Myocyte (in vitro differentiated cells): Measurements from ENCODE around the gene WDR47. TPM values are rescaled to one million over a fixed set of nuclear protein-coding genes. Genes with fewer than 3 reads are reported as not detected.
A peak's percentile ranks its signal among the peaks of the same experiment; 100 is the strongest.

Source experiments
- DNase-seq: peaks from one replicate; pipeline ENCODE4 v3.0.0-alpha.2; 2012; ENCODE audit warnings: low read depth
- polyA plus RNA-seq: library from polyadenylated mRNA; unstranded; fragments of >200 nt; gene quantifications from one replicate; pipeline ENCODE4 v1.2.1, GENCODE V29; 2012; ENCODE audit warnings: missing spikeins
- total RNA-seq: library from RNA; depleted of rRNA; stranded (reverse); fragments of >200 nt; gene quantifications from 2 replicates; pipeline ENCODE4 v1.2.3, GENCODE V29; 2014

The WDR47 gene
- 20.0 and 20.2 TPM in 2 replicates for total RNA-seq
- 9.4 TPM for polyA plus RNA-seq

- DNase-seq: peak; percentile 97
Measured at GRCh38 chr1:109041621-109042468, at the start of gene WDR47. TSS of gene WDR47 (minus strand) at chr1:109042102. CDS start at chr1:109023512, 18,590 bp downstream.

GRCh38 chr1:109091078-109091838, 49.4 kb upstream of the WDR47 start:
- peak; percentile 64 for DNase-seq

- peak; percentile 94 for DNase-seq
Measured at GRCh38 chr1:109090196-109091077, 48.5 kb upstream of the WDR47 start, which contains the start of gene TMEM167B. TSS of gene TMEM167B (plus strand) at chr1:109090764. CDS start at chr1:109090873, 109 bp downstream.

GRCh38 chr1:109089242-109090015, 47.5 kb upstream of the WDR47 start:
- DNase-seq: peak; percentile 79

GRCh38 chr1:109084563-109085517, 42.9 kb upstream of the WDR47 start:
- DNase-seq: no peak

- DNase-seq: peak; percentile 57
Measured at GRCh38 chr1:109083923-109084322, 42.0 kb upstream of the WDR47 start.

GRCh38 chr1:109083501-109083900, 41.6 kb upstream of the WDR47 start:
- no peak for DNase-seq

- no peak for DNase-seq
Measured at GRCh38 chr1:109080441-109081082, 38.7 kb upstream of the WDR47 start.

- no peak for DNase-seq
Measured at GRCh38 chr1:109079240-109079622, 37.3 kb upstream of the WDR47 start.

- DNase-seq: no peak
Measured at GRCh38 chr1:109078317-109078716, 36.4 kb upstream of the WDR47 start.

- peak; percentile 96 for DNase-seq
Measured at GRCh38 chr1:109075531-109076490, 33.9 kb upstream of the WDR47 start, which contains the start of gene TAF13. TSS of gene TAF13 (minus strand) at chr1:109076003. CDS start at chr1:109075947, 56 bp downstream.

GRCh38 chr1:109069294-109069693, 27.4 kb upstream of the WDR47 start:
- DNase-seq: no peak

GRCh38 chr1:109067883-109068282, 26.0 kb upstream of the WDR47 start:
- DNase-seq: no peak

- no peak for DNase-seq
Measured at GRCh38 chr1:109065137-109065536, 23.2 kb upstream of the WDR47 start.

- peak; percentile 9 for DNase-seq
Measured at GRCh38 chr1:109061183-109061582, 19.3 kb upstream of the WDR47 start.

GRCh38 chr1:109060707-109061106, 18.8 kb upstream of the WDR47 start:
- no peak for DNase-seq

GRCh38 chr1:109059026-109059425, 17.1 kb upstream of the WDR47 start:
- no peak for DNase-seq
